GM19351 (cell line): ENCODE results near the gene CNPY4.
"Not testable (repeated sequence)": the region's sequence is repeated elsewhere in the genome, so short reads cannot be mapped to it uniquely, and the experiment has no call there.

Experiments used
- ATAC-seq: cut with Tn5 transposase; IDR thresholded peaks from one replicate; pipeline ENCODE4 v1.9.1; 2021; ENCODE audit warnings: mild to moderate bottlenecking, moderate library complexity; ENCODE audit not compliant: unreplicated experiment

Gene CNPY4

DNA sequence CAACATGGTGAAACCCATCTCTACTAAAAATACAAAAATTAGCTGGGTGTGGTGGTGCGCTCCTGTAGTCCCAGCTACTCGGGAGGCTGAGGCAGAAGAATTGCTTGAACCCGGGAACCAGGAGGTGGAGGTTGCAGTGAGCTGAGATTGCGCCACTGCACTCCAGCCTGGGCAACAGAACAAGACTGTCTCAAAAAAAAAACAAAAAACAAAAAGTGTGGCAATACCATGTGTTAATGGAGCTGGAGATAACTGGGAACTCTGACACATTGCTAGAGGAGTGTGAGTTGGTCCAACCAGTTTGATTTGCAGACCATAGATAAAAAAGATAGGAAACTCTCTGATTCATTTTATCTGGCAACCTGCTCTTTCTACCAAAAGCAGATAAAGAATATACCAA, 26.9 kb downstream of the CNPY4 start:
- not testable (repeated sequence) for ATAC-seq

DNA sequence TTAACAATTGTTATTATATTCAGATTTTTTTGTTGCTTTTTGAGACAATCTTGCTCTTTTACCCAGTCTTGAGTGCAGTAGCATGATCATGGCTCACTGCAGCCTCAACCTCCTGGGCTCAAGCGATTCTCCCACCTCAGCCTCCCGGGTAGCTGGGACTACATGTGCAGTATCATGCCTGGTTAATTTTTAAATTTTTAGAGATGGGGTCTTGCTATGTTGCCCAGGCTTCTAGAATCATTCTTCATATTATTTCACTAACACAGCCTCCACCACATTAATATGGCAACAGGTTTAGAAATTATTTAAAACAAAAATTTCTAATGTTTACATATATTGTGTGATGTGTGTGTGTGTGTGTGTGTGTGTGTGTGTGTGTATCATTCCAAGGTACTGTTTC, 27.8 kb downstream of the CNPY4 start:
- no peak for ATAC-seq

DNA sequence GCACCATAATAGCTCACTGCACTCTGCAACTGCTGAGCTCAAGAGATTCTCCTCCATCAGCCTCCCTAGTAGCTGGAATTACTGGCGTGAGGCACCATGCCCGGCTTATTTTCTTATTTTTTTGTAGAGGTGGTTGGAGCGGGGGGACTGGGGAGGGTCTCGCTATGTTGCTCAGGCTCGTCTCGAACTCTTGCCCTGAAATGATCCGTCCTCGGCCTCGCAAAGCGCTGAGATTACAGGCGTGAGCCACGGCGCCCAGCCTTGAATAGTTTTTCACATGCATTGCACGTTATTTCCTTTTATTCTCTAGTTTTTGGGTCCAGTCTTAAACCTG, 28.8 kb downstream of the CNPY4 start:
- no peak for ATAC-seq

DNA sequence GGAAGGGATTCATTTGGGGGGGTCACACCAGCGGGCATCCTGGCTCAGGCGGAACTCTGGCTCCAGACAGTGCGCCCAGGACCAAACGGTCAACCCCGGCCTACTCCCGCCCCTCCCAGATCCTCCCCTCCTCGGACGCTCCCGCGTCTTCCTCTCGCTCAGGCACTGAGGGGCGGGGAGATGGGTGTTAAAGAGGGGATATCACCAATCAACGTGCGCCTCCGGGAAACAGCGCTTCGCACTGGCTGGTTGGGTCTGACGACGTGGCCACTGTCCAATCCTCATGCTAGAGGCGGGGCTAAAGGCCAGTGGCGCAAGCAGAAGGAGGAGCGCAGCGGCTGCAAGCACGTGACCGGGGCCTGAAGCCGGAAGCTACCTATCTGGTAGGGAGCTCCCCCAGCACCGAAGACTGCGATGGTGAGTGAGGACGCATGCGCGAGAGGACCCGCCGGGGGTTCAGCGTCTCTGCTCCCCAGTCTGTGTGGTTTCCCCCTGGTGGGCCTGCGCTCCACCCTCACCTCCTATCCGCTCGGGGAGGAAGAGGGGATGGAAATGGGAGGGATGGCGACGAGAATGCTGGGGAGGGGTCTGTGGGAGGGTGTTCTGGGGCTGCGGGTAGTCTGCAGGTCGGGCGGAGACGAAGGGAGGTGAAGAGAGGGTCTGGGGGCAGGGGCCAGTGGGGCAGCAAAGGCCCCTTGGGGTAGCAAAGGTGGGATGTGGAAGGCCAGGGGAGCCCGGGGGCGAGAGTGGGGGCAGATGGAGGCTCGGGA, 29.3 kb downstream of the CNPY4 start, which contains the start of gene LAMTOR4:
Gene LAMTOR4, plus strand, starts transcription at position 360 of the 770 bp plus-strand sequence. Its CDS starts 55 bp downstream, at position 415.
- ATAC-seq, result peak; percentile 93

DNA sequence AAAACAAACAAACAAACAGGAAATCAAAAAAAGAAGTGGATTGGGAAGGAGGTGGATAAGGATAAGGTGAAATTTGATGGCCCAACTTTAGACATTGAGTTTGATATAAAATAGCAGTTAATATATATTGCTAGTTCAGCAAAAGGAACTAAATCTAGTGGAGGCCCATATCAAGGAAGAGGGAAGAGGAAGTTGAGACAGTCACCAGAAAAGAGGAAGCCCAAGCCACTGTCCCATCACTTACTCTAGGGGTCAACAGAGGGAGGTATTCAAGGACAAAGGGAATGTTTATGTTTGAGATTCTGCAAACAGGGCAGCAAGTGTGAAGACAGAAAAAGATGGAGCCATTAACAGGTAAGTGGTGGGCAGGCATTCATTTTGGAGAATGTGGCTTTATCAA, 33.0 kb downstream of the CNPY4 start:
- ATAC-seq, result no peak

DNA sequence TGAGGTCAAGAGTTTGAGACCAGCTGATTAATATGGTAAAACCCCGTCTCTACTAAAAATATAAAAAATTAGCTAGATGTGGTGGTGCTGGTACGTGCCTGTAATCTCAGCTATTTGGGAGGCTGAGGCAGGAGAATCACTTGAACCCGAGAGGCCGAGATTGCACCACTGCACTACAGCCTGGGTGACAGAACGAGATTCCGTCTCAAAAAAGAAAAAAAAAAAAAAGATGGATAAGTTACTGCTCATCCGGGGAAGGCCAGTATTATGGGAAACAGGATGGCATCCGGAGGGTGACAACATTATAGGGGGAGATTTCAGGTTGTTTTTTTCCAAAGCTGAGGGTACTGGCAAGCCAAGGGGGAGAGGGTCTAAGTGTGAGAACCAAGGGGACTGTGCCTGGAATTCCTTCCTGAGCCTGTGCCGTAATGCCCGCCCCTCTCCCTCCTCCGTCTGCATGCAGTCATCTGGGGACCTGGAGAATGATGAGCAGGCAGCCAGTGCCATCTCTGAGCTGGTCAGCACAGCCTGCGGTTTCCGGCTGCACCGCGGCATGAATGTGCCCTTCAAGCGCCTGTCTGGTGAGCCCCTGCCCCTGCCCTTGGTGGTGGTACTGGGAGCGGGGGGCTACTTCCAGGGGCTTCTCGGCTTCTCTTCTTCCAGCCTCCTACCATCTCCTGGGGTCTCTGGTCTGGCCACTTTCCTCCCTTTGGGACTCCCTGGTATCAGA, 33.7 kb downstream of the CNPY4 start:
- no peak for ATAC-seq

DNA sequence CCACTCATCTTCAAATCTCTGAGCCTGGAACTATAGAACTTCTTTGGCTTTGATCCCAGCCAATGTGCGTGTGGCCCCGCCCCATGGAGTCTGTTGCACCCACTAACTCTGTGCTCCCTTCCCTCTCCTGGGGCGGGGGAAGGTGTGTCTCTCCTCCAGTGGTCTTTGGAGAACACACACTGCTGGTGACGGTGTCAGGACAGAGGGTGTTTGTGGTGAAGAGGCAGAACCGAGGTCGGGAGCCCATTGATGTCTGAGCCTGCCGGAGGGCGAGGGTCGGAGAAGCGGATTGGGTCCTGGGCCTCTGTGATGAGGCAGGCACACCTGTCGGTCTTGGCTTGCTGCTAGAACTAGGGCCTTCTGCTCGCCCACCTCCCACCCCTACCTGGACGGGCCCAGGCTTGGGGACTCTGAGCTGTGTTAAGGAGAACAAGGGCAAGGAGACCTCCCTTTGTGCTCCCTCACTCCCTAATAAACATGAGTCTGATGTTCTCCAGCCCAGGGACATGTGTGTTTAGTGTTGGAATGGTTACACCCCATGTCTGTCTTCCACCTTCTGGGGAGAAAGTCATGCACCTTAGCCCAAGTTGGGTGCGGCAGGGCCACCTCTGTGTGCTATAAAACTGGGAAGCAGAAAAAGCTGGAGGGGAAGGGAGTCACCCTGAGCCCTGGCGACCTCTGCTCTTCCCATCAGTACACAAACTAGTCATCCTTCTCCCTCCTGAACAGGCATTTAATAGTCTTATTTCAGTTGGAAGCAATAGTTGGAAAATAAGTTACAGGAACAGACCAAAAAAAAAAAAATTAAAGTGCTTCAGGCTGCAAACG, 34.5 kb downstream of the CNPY4 start:
- no peak for ATAC-seq

DNA sequence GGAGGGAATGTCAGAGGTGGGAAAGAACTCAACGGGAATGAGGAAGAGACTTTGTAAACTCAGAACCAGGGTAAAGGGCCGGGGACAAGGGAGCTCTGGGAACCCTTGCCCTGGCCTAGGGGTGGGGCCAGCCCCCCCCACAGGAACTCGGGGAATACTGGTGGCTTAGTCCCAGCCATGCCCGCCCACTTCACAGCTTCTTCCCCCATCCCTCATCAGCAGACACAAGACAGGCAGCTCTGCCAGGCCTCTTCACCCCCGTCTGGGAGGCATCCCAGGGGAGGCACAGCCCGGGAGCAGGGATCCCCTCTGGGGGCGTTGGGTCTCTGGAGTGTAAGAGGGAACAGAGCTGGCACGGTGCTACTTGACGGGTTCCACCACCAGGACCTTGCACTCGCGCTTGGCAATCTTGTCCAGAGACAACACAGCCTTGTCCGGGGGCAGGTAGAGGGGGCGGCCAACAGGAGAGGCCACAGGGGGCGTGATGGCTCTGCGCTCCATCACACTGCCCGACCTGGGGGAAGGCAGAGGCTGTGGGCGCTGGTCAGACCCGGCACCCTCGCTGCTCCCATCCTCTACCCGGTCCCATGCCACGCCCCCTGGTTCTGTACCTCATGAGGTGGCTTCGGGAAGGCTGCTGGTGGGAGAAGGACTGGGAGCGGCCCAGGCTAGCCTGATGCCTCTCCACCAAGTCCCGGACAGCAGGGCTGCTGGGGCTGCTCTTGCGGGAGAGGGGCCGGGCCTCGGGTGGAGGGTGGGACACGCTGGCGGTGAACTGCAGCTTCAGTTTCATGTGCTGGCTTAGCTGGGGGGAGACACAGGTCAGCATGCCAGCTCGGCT, 35.4 kb downstream of the CNPY4 start:
- ATAC-seq, result no peak

DNA sequence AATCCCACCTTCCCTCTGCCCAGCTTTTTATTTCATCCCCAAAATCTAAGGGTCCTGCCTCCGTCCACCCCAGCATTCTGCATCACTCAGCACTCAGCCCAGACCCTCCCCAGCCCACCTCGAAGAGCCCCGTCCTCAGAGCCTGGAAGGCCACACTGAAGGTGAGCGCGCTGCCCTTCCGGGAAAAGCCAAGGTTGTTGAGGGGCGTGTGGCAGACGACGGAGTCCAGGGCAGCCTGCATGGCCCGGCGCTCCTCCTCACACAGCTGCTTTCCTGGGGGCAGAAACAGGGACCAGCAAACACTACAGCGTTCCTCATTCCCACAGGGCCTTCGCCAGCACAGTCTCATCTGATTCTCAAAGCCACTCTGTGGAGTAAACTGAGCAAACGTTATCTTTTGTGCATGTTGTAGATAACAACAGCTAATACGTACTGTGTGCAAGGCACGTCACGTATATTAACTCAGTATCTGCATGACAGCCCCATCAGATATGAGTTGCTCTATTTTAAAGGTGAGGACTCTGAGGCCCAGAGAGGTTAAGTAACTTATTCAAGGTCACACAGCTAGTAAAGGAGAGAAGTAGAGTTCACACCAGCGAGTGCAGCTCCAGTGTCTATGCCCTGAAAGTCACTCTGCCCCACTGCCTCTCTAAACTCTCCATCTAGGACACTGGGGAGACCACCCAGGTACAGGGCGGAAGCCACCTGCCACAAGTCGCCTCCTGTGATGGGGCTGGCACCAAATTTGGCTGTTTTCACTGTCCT, 36.3 kb downstream of the CNPY4 start:
- ATAC-seq, result no peak

DNA sequence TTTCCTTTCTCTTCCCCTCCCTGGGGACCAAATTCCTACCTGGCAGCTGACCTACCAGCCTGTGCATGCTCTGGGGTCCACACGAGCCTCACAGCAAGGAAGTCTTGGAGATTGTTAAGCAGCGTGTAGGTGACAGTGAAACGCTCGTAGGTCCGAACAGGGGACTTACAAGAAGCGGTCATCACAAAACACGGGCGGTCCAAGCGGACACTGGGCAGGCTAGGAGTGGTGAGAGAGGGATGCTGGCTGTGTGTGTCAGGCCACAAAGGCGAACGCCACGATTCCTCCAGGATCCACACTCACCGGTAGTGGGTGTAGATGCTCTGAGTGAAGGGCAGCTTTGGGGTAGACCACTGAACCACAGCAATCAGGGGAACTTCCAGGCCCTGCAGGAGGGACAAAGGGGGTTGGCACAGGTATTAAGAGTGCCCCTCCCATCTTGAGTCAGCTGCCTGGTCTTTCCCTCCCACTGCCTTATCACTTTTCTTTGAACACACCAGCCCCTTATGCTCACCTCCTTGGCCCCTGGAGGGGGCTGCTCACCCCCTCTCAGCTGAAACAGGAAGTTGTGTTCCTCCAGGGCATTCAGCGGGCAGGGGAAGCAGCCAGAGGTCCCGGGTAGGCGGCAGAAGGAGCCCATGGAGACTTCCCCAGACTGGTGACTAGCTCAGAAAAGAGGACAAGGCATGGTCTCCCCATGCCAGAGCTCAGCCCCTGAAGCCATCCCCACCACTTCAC, 37.1 kb downstream of the CNPY4 start:
- ATAC-seq, result no peak

DNA sequence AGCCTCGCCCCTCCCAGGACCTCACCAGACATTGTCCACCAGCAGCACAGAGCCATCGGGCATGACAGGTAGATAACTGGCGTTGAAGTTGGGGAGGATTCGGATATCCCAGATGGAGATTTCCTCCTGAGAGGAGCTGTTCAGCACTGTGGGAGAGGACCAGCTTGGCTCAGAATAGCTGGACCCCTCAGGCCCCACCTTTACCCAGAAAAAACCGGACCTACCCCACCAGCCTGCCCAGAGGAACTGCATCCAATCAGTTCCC, 37.6 kb downstream of the CNPY4 start:
- no peak for ATAC-seq

DNA sequence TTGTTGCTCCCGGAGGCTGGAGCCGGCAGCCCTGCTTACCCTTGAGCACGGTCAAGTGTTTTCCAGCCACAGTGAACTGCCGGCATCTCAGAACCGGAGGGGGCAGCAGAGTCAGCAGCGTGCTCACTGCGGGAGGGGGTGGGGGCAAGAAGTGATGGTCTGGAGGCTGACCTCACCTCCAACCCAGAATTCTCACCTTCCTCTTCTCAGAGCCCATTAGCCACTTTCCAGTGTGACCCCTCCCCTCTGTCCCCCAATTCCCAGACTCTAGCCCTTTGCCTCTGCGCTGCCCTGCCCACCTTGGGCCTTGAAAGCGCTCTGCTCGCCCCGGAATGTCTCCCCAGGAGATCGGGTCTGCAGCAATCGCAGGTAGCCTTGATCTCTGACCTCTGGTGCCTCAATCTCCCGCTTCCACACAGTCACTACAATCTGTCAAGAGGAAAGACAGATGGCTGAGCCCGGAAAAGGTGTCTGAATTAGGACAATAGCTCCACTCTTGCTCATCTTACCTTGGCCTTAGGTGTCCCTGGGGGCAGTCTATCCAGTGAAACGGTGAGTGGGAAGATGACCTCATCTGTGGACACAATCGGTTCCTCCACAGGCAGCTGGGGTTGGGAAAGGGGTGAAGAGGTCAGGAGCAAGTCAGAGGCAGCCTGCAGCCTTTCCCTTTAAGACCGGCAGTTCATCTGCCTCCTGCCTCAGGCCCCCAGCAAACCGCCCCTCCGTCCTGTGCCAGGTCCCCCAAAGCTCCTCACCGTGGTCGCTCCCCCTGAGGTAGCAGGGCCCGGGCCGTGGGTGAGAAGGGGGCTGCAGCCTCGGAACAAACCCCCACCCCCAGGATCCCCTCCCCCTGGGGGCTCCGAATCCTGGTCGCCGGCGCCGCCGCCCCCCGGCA, 38.1 kb downstream of the CNPY4 start:
- ATAC-seq, result no peak

DNA sequence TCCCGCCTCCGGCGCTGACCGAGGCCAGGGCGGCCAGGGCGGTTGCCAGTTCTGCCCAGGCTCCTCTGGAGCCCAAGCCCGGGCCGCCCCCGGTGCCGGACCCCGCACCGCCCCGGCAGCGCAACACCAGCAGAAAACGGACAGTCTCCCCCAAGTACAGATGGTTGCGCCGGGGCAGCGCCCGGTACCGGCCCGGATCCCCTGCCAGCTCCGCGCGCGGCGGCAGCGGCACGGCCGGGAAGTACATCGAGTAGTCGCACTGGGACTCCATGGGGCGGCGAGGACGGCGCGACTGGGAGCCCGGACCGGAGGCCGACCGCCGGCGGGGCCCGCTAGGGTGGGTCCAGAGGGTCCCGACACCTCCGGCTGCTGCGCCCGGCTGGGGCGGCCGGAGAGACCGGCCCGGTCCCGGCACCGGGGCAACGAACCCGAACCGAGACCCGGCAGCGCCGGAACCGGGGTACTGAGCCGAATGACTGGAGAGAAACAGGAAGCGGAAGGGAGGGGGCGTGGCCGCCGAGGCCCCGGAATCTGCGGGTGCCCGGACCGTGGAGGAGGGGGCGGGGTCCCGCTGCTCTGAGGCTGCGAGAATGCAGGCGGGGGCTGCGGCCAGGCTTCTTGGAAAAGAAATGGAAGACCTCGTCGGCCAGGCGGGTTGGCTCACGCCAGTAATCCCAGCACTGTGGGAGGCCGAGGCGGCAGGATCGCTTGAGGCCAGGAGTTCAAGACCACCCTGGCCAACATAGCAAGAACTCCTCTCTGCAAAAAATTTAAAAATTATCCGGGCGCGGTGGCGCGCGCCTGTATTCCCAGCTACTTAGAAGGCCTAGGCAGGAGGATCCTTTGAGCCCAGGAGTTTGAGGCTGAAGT, 39.0 kb downstream of the CNPY4 start, which contains the start of gene TRAPPC14:
Gene TRAPPC14, minus strand, starts transcription at position 495 of the 870 bp plus-strand sequence. Its CDS starts 224 bp downstream, at position 271.
- ATAC-seq, result peak; percentile 90

DNA sequence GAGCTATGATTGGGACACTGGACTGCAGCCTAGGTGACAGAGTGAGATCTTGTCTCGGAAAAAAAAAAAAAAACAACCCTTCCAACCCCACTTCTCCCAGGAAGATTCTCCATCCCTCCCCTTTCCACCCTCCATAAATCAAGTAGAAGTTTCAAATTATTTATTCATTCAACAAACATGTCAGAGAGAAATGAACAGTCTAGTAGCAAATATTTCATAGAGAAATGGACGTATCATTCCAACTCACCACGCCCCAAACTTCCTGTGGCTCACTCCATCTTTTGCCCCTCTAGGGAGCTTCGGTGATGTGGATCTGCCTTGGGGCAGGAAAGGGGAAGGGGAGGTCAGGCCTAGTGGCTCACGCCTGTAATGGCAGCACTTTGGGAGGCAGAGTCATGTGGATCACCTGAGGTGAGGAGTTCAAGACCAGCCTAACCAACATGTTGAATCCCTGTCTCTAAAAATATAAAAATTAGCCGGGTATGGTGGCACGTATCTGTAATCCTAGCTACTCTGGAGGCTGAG, 39.7 kb downstream of the CNPY4 start:
- no peak for ATAC-seq

DNA sequence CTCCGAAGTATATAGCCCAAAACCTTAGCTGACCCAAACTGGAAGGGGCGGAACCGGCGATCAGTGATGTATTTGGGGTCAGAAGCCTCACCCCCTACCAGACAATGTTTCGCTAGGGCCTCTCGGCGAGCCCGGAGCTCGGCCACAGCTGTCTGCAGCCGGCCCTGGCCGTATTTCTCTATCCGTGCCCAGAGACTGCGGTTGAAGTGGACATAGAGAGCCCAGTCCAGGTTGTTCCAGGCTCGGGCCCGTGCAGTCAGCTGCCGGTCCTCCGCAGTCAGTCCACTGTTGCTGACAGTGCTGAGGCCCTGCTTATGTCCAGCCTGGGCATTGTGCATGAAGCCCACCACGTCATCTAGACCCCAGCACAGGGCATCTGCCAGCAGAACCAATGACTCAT, 40.6 kb downstream of the CNPY4 start:
- no peak for ATAC-seq

DNA sequence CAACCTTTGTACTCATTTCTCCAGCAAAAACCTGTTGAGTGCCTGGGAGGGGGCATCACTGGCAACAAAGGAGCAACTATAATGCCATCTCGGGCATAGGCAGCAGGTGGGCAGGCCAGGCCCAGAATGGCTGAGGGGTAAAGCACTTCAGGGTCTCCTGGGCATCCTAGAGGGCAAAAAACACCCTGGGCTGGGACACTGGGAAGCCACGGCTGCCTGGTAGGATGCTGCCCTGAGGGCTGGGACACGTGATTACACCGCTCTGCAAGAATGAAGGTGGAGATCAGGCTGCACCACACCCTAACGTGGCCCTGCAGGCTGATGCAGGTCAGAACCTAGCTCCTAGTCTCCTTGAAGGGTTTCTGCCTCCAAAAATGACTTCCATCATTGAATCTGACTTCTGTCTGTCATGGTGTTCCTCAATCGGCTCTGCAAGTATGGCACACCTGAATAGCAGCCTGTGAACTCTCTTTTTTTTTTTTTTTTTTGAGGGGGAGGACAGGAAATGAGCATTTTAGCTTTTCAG, 43.6 kb downstream of the CNPY4 start:
- no peak for ATAC-seq

DNA sequence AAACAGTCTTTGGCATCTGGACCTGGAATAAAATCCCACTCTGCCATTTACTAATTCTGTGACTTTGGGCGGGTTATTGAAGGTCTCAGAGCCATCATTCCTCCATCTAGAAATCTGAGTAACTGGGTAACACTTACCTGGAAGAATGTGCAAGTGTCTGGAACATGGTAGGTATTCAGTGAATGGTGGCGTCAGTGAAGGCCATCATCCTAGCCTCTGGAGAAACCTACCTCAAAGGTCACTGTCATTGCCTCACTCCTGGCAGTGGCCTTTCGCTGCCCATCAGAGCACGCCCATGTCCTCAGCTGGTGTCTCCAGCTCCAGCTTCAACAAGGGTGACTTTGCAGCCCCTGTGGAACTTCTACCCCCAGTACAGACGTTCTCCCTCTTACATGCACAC, 44.4 kb downstream of the CNPY4 start:
- ATAC-seq, result no peak
